Stimulated activated CD8-positive, alpha-beta memory T cell treated with anti-CD3 and anti-CD28 coated beads, Interleukin-4, amount 100 ng/mL, for 24 hours (primary cell): Measurements from ENCODE around the gene MMRN1.

ENCODE experiments used
- DNase-seq: peaks from one replicate; pipeline ENCODE4 v3.0.0-alpha.2; 2020; ENCODE audit warnings: low read depth

The MMRN1 gene

DNA sequence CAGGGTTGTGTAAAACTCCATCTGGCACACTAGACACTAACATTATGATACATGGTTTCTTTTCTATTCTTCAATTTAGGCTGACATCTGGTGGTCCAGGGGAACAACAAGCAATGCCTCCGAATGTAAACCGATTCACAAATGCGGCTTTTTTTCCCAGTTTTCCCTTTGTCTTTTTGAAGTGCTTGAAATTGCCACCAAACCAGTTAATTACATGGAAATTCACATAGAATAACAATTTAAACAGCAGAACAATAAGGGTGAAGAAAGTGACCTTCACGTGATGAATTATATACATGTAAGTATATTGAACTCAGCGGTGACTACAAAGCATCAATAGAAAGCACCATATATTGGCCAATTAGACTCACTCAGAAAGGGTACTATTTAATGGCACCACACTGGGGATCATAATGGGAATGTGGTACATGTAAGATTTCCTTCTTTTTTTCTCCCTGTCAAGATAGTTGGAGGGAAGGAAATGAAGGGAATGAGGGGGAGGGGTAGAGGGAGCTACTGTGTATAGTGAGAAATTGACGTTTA, 103.9 kb downstream of the MMRN1 start:
- no peak for DNase-seq

DNA sequence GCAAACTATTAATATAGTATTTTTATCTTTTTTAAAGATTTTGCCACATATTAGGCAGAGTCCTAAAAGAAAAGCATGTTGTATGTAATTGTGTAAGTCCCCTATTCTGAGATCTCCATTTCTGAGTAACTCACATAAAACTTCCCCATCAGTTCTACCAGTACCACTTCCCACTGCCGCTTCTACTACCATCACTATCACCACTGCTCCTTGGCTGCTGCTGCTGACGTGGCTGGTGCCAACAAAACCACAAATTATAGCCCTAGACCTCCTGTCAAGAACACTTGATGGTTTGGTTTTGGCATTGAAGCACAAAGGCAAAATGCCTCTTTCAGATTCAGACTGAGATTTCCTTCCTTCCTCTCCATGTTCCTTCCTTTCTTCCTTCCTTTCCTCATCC, 106.4 kb downstream of the MMRN1 start:
- DNase-seq, result no peak

DNA sequence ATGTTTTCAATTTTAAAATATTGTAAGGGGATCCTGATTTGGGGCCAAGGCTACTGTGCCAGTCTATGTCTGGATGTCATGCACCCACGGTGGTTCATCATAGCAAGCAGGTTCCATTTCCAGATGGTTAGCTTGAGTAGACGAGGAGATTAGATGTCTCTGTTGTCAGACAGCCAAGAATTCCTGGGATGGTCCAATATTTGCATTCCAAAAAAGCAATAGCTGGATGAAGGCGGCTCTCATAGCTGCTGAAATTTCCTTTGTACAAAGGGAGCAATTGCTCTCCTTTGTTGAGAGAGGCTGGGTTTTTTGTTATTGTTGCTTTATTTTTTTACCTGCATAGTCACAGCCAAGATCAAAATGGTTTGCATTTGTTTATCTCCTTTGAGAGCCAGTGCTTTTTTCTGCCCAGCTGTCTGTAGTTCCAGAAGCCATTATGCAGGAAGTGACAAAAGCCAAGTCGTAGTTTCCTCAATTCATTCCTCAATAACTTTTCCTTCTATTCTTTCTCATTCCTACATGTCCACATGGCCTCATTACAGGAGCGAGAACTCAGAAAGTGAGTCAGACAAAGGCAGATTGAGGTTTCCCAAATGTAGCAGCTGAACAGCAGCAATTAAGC, 107.9 kb downstream of the MMRN1 start:
- no peak for DNase-seq
